AG04450 (cell line): Measurements from ENCODE around the gene DAZ2. TPM values are rescaled to one million over a fixed set of nuclear protein-coding genes. Genes with fewer than 3 reads are reported as not detected.
"Not testable (repeated sequence)": the region's sequence is repeated elsewhere in the genome, so short reads cannot be mapped to it uniquely, and the experiment has no call there.

Experiments used
- CTCF ChIA-PET: fragments of 300-600, 350-600 bp; formaldehyde crosslinking; extraction: SDS; loops from one replicate; lab custom pipeline; 2022; ENCODE audit warnings: antibody characterized with exemption, inconsistent platforms; lab: Charles Lee
- POLR2A ChIA-PET: fragments of 350-600 bp; formaldehyde crosslinking; extraction: SDS; loops from one replicate; lab custom pipeline; 2021; ENCODE audit warnings: antibody characterized with exemption, inconsistent platforms; lab: Yijun Ruan, JAX
- DNase-seq: peaks from one replicate; pipeline ENCODE4 v3.0.0-alpha.2; 2011; ENCODE audit warnings: low read depth, low spot score
- H3K27ac ChIP-seq: one replicate; pipeline ENCODE4 v1.5.1; 2012; ENCODE audit warnings: low read depth, low read length, control low read depth
- H3K27me3 ChIP-seq: one replicate; pipeline ENCODE4 v1.6.0; 2012; ENCODE audit warnings: low read length; ENCODE audit not compliant: control insufficient read depth, insufficient read depth
- H3K4me3 ChIP-seq: 2 replicates; pipeline ENCODE4 v1.5.1; 2011; ENCODE audit warnings: mild to moderate bottlenecking, low read depth, low read length, control low read depth
- H3K9me3 ChIP-seq: 2 replicates; pipeline ENCODE4 v1.5.1; 2012; ENCODE audit warnings: low read length; ENCODE audit not compliant: control insufficient read depth, insufficient read depth
- polyA minus RNA-seq: library from RNA; depleted of rRNA, polyadenylated mRNA; stranded (reverse); fragments of >200 nt; gene quantifications from 2 replicates; pipeline ENCODE4 v1.2.3, GENCODE V29; 2011; rRNA and poly(A)+ RNA removed
- polyA plus RNA-seq: library from polyadenylated mRNA; depleted of rRNA; stranded (reverse); fragments of >200 nt; gene quantifications from 2 replicates; pipeline ENCODE4 v1.2.3, GENCODE V29; 2011; rRNA removed

DAZ2 gene, protein sequence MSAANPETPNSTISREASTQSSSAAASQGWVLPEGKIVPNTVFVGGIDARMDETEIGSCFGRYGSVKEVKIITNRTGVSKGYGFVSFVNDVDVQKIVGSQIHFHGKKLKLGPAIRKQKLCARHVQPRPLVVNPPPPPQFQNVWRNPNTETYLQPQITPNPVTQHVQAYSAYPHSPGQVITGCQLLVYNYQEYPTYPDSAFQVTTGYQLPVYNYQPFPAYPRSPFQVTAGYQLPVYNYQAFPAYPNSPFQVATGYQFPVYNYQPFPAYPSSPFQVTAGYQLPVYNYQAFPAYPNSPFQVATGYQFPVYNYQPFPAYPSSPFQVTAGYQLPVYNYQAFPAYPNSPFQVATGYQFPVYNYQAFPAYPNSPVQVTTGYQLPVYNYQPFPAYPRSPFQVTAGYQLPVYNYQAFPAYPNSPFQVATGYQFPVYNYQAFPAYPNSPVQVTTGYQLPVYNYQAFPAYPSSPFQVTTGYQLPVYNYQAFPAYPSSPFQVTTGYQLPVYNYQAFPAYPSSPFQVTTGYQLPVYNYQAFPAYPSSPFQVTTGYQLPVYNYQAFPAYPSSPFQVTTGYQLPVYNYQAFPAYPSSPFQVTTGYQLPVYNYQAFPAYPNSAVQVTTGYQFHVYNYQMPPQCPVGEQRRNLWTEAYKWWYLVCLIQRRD
- polyA plus RNA-seq (not detected in 2 replicates), polyA minus RNA-seq (not detected in 2 replicates)

DNA sequence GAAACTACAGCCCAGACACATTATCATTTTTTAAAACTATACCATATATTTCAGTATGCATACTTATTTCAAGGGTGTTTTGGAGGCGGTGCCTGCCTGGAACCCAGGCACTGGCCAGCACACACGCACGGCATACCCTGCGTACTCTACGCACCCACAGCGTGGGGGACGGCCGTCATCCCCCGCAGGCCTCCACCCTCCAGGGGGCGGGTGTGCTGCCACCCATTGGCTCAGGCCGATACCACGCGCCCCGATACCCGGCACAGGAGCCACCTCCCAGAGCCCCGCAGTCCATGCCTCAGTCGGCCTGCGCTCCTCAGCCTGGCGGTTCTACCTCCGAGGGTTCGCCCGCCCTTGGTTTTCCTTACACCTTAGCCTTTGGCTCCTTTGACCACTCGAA is at the start of gene DAZ2:
DAZ2 (plus strand) TSS at position 301 of the 400 bp plus-strand sequence. CDS start 208 bp downstream, outside the sequence.
- POLR2A ChIA-PET, H3K4me3 ChIP-seq, H3K27me3 ChIP-seq, H3K9me3 ChIP-seq, DNase-seq, CTCF ChIA-PET, H3K27ac ChIP-seq: not testable (repeated sequence)

DNA sequence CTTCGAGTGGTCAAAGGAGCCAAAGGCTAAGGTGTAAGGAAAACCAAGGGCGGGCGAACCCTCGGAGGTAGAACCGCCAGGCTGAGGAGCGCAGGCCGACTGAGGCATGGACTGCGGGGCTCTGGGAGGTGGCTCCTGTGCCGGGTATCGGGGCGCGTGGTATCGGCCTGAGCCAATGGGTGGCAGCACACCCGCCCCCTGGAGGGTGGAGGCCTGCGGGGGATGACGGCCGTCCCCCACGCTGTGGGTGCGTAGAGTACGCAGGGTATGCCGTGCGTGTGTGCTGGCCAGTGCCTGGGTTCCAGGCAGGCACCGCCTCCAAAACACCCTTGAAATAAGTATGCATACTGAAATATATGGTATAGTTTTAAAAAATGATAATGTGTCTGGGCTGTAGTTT is 20.4 kb upstream of the DAZ2 start, which contains the start of gene DAZ1:
DAZ1 (minus strand) TSS at position 101 of the 400 bp plus-strand sequence. CDS start 208 bp downstream, outside the sequence.
- H3K4me3 ChIP-seq, POLR2A ChIA-PET, H3K27me3 ChIP-seq, CTCF ChIA-PET, H3K9me3 ChIP-seq, H3K27ac ChIP-seq, DNase-seq: not testable (repeated sequence)

DNA sequence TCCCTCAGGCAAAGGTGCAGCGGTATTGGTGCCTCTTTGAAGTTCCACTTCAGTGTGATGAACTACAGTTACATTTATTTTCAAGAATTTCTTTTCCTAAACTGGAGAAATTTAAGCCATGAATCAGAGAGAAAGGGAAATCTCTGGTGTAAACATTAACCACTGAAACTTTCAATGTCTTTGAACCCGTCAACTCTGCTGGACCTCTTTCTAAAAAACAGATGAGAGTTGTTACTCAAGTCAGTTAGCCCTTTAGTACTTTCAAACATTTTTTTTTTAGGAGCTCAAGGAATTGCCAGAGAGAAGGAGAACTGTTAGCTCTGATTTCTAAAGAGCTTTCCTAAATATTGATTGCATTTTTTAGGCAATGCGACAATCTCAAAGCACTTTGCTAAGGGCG is 11.9 kb upstream of the DAZ2 start:
- H3K27me3 ChIP-seq, H3K9me3 ChIP-seq, DNase-seq, H3K4me3 ChIP-seq, CTCF ChIA-PET, POLR2A ChIA-PET, H3K27ac ChIP-seq: not testable (repeated sequence)

DNA sequence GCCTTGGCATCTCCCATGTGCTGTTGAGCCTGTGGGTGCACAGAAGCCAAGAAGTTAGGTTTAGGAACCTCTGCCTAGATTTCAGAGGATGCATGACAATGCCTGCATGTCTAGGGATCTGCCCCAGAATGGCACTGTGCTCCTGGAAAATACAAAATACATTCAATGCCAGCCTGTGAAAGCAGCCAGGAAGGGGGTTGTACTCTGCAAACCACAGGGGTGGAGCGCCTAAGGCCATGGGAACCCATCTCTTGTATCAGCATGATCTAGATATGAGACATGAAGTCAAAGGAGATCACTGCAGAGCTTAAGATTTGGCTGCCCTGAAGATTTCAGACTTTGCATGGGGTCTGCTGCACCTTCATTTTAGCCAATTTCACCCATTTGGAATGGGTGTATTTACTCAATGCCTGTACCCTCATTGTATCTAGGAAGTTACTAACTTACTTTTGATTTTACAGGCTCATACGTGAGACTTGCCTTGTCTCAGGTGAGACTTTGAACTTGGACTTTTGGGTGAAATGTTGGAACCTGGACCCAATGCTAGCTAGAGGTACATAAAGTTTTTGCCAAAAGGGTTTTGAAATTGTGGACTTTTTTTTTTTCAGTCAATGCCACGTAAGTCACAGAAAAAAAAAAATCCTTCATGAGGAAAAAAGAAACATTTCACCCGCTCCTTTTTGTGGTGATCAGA is 9.4 kb upstream of the DAZ2 start:
- CTCF ChIA-PET, POLR2A ChIA-PET, H3K27ac ChIP-seq, DNase-seq, H3K4me3 ChIP-seq, H3K27me3 ChIP-seq, H3K9me3 ChIP-seq: not testable (repeated sequence)

DNA sequence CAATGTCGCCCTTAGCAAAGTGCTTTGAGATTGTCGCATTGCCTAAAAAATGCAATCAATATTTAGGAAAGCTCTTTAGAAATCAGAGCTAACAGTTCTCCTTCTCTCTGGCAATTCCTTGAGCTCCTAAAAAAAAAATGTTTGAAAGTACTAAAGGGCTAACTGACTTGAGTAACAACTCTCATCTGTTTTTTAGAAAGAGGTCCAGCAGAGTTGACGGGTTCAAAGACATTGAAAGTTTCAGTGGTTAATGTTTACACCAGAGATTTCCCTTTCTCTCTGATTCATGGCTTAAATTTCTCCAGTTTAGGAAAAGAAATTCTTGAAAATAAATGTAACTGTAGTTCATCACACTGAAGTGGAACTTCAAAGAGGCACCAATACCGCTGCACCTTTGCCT is 8.7 kb upstream of the DAZ2 start:
- DNase-seq, POLR2A ChIA-PET, H3K27ac ChIP-seq, H3K27me3 ChIP-seq, H3K4me3 ChIP-seq, CTCF ChIA-PET, H3K9me3 ChIP-seq: not testable (repeated sequence)

Other genes with a start within 250 kb of the DAZ2 start
- gene BPY2, start 235.3 kb upstream of the DAZ2 start, polyA plus RNA-seq: not detected in 2 replicates
- not detected in 2 replicates for gene DAZ1, start 20.5 kb upstream of the DAZ2 start, polyA plus RNA-seq